GM12875 (cell line): ENCODE measurements around the gene ACE.

ENCODE experiments used
- H3K4me3 ChIP-seq: one replicate; pipeline ENCODE4 v1.5.1; 2011; ENCODE audit warnings: low read depth, low read length, control low read depth
- CTCF ChIP-seq: IDR thresholded peaks from 2 replicates; pipeline ENCODE4 v1.5.1; 2011; ENCODE audit warnings: low read depth, mild to moderate bottlenecking, control low read depth, inconsistent platforms, low read length, moderate library complexity, borderline replicate concordance; ENCODE audit not compliant: insufficient read depth

ACE gene

GRCh38 chr17:63517825-63518534 is 41.1 kb downstream of the ACE start:
- no peak overlapping the region for H3K4me3 ChIP-seq
- TF ChIP-seq CTCF, result no peak

DNA sequence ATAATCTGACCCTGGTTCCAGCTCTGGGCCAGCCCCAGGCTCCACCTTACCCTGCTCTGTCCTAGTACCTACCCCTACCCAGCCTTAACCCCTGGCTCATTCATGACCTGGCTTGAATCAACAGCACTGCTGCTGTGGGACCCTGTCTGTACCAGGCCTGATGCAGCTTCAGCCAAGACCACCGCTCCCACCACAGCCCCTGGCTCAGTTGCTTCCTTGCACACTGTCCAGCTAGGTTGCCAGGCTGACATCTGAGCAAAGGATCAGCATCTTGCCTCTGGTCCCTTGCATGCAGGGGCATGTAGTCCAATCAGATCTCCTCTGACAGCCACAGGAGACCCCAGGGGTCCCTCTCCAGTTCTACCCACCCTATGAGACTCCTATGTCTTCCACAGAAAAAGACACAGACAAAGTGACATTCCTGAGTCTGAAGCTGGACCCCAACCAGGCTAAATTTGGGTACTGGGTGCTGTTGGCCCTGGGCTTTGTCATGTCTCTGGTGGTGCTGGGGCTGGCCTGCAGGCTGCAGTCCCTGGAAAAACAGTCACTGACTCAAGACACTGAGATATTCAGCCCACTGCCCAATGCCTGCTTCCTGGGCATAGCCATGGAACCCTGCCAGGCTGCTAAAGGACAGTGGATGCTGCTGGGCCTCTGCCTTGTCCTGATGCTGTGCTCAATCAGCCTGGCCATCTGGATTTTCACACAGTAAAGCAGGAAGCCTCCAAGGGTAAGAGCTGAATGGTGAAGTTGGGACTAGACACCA is 42.4 kb downstream of the ACE start:
- no peak overlapping the region for H3K4me3 ChIP-seq
- TF ChIP-seq CTCF, result no peak

GRCh38 chr17:63519972-63520882 is 43.4 kb downstream of the ACE start:
- H3K4me3 ChIP-seq, result no peak overlapping the region
- no peak for TF ChIP-seq CTCF

DNA sequence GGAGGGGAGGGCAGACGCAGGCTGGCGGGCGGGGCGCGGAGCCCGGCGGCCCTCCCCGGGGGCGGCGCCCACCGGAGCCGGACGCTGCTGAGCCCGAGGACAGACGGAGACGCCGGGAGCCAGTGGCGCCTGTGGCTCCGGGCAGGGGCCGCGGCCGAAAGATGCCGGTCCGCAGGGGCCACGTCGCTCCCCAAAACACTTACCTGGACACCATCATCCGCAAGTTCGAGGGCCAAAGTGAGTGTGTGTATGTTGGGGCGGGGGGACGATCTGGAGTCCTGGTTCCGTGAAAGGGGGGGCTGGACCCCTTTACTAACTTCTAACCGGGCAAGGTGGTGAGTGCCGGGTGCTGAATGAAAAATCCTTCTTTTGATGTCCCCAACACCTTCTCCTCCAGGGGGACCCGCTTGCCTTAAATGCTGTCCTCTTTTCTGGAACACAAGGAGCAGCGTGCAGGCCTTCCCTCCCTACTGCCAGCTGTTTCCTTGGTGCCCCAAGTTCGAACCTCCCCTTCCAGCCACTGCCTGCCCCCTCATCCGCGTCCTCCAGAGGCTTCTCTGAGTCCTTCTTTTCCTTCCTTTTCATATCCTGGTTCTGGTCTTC is 46.5 kb downstream of the ACE start, which contains the start of gene KCNH6:
Gene KCNH6 (plus strand): TSS at position 106 of the 603 bp plus-strand sequence. CDS start 56 bp downstream, at position 162.
- H3K4me3 ChIP-seq, result no peak within 1 kb of the TSS
- no peak for TF ChIP-seq CTCF

DNA sequence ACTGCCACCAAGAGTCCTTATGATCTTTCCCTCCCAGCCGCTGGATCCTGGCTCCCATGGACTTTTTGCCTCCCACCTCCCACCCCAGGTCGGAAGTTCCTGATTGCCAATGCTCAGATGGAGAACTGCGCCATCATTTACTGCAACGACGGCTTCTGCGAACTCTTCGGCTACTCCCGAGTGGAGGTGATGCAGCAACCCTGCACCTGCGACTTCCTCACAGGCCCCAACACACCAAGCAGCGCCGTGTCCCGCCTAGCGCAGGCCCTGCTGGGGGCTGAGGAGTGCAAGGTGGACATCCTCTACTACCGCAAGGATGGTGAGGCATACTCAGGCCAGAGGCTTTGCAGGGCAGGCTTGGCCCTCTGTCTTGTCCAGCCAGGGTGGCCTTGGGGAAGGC is 47.2 kb downstream of the ACE start:
- TF ChIP-seq CTCF, result no peak
- no peak overlapping the region for H3K4me3 ChIP-seq

- H3K4me3 ChIP-seq, result no peak overlapping the region
- no peak for TF ChIP-seq CTCF
Observed at GRCh38 chr17:63525190-63525946, 48.5 kb downstream of the ACE start.
